Chondrocyte (in vitro differentiated cells): ENCODE data around the gene HOXB5. TPM values are rescaled to one million over a fixed set of nuclear protein-coding genes. Genes with fewer than 3 reads are reported as not detected.

ENCODE experiments used
- DNase-seq: peaks from one replicate; pipeline ENCODE4 v3.0.0; 2021; ENCODE audit warnings: mixed read lengths, low spot score
- H3K27ac Mint-ChIP-seq: one replicate; pipeline ENCODE4 v1.8.0; 2021; ENCODE audit warnings: mild to moderate bottlenecking, moderate library complexity, mixed read lengths; ENCODE audit not compliant: unreplicated experiment
- H3K27me3 Mint-ChIP-seq: 2 replicates; pipeline ENCODE4 v1.8.0; 2021; ENCODE audit warnings: low read depth, mixed read lengths
- H3K36me3 Mint-ChIP-seq: 2 replicates; pipeline ENCODE4 v1.8.0; 2021; ENCODE audit warnings: low read depth, mixed read lengths
- H3K4me1 Mint-ChIP-seq: 2 replicates; pipeline ENCODE4 v1.8.0; 2021; ENCODE audit warnings: low read depth, mild to moderate bottlenecking, mixed read lengths
- H3K4me3 Mint-ChIP-seq: one replicate; pipeline ENCODE4 v1.8.0; 2021; ENCODE audit warnings: mild to moderate bottlenecking, moderate library complexity, mixed read lengths; ENCODE audit not compliant: unreplicated experiment
- H3K9me3 Mint-ChIP-seq: 2 replicates; pipeline ENCODE4 v1.8.0; 2021; ENCODE audit warnings: low read depth, mixed read lengths
- total RNA-seq: library from RNA; stranded (reverse); gene quantifications from 3 replicates; pipeline ENCODE4 v1.2.1, GENCODE V29; 2021
- TF ChIP-seq, protein P1 (sequence below): fragments of 200-600 bp; sonication (generic); IDR thresholded peaks from 2 replicates; pipeline ENCODE4 v1.5.0; 2021; ENCODE audit warnings: antibody characterized with exemption, mild to moderate bottlenecking, moderate library complexity

The HOXB5 gene
- total RNA-seq, 1 donor from 2014 or later: not detected

DNA sequence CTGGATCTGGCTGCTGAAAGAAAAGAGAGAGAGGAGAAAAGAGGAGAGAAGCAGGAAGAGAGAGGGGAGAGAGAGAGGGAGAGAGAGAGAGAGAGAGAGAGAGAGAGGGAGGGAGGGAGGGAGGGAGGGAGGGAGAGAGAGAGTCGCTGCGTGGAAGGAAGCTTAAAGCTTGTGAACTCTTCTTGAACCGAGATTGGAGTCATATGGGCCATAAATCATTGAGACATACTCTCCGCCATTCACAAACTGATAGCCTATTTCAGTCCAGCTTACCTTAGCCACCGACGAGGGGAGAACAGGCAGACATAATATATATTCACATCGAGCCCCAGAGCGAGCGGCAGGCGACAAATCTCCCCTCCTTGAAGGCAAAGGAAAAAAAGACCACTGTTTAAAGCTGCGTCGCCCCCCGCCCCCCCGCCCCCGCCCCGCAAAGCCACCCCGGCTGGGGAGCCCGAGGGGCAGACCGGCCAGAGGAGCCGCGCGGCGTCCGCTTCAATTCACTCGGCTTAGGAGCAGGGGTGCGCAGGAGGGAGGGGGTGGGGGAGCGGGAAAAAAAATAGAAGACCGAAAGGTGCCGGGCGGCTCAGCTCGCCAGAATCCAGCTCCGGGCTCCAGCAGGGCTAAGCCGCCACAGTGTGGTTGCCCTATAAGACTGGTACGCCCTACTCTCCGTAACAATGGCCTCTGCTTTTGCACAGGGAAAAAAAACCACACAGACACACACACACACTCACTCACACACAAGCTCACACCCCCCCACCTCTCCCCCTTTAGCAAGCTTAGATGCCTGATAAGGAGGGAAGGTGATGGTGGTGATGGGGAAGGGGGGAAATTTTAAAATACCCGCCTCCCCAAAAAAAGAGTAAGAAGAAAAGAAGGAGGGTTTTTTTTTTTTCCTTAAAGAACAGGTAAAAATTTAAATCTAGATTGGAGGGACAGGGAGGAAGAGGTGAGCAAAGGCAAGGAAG, 38.0 kb downstream of the HOXB5 start:
- TF ChIP-seq, protein P1, sequence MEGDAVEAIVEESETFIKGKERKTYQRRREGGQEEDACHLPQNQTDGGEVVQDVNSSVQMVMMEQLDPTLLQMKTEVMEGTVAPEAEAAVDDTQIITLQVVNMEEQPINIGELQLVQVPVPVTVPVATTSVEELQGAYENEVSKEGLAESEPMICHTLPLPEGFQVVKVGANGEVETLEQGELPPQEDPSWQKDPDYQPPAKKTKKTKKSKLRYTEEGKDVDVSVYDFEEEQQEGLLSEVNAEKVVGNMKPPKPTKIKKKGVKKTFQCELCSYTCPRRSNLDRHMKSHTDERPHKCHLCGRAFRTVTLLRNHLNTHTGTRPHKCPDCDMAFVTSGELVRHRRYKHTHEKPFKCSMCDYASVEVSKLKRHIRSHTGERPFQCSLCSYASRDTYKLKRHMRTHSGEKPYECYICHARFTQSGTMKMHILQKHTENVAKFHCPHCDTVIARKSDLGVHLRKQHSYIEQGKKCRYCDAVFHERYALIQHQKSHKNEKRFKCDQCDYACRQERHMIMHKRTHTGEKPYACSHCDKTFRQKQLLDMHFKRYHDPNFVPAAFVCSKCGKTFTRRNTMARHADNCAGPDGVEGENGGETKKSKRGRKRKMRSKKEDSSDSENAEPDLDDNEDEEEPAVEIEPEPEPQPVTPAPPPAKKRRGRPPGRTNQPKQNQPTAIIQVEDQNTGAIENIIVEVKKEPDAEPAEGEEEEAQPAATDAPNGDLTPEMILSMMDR: no peak
- no peak for DNase-seq
- Mint-ChIP-seq H3K4me1 (peaks cover 10% of the 10 kb centered on the region), H3K27me3 (peaks cover 86% of the 10 kb centered on the region), H3K36me3 (no peaks in the 10 kb centered on the region), H3K4me3 (no peak overlapping the region), H3K27ac (no peak overlapping the region), H3K9me3 (no peaks in the 10 kb centered on the region)

DNA sequence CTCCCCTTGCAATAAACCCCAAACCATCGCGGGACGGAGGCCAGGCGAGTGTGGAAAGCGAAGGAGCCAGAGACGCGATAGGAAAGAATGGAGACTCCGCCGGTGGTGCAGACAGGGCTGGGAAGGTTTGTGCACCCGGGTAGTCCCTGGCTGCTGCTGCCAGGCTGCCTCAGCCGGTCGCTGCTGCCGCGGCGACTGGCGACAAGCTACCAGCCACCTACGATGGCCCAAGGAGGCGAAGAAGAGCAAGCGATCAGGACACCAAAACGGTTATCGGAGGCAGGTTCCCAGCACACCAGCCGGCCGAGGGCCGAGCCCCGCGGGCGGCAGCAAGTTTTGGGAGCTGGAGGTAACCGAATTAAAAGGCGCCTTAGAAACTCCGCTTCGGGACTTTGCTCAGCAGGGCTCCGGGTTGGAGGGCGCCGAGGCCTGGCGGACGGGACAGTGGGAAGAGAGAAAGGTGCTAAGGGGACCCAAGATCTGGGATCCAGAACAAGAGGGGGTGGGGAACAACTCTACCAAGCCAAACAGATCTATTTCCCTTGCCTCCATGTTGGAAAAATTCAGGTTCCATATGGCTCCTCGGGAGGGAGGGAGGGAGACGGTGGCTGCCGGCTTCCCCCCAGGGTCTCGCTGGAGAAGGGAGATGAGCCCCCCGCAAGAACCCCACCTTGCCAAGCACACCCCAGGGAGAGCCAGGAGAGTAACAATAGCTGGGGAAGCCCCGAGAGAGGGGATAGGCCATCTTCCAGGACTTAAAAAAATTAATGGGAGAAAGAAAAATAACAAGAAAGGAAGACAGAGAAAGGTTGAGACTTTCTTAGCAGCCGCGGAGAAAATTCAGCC, 38.9 kb downstream of the HOXB5 start:
- H3K27ac Mint-ChIP-seq: no peak overlapping the region
- H3K4me3 Mint-ChIP-seq: peak overlapping the region; percentile 47
- no peak for DNase-seq
- H3K4me1 Mint-ChIP-seq: peaks cover 10% of the 10 kb centered on the region
- peaks cover 84% of the 10 kb centered on the region for H3K27me3 Mint-ChIP-seq
- H3K9me3 Mint-ChIP-seq: no peaks in the 10 kb centered on the region
- H3K36me3 Mint-ChIP-seq: no peaks in the 10 kb centered on the region
- TF ChIP-seq, protein P1: no peak

DNA sequence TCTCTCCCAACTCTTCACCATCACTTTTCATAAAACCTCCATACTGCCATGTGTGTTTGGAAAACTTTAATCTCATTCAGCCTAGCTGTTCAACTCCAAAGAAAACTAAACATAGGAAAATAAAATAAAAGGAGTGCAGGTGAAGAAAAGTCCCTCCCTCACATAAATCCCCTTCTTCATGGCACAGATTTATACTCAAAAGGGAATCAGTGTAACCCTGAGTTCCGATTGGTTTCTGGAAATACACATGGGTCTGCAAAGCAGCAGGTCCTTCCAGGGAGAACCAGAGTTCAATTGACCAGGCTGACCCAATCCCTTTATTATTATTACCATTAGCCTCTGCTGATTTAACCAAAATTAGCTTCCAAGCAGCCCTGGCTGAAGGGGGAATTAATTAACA, 39.8 kb downstream of the HOXB5 start:
- TF ChIP-seq, protein P1: no peak
- Mint-ChIP-seq H3K27me3 (peaks cover 80% of the 10 kb centered on the region), H3K36me3 (no peaks in the 10 kb centered on the region), H3K4me3 (no peak overlapping the region), H3K9me3 (no peaks in the 10 kb centered on the region), H3K4me1 (peaks cover 10% of the 10 kb centered on the region), H3K27ac (no peak overlapping the region)
- DNase-seq: no peak

DNA sequence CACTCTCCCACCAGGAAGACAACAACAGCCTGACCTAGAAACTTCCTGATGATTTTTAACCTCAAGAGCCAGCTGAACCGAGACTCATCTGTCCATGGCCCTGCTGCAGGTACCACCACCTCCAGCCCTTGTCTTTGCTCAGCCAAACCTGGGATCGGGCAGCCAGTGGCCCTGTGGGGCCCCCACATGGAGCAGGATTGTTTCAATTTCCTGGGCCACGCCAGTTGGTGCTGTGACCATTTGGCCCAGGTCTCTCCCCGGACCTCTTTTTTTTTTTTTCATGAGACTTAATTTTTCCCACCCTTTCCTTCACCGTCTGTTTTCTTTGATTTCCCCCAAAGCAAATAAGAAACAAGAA, 40.4 kb downstream of the HOXB5 start:
- Mint-ChIP-seq H3K27ac (no peak overlapping the region), H3K9me3 (no peaks in the 10 kb centered on the region), H3K36me3 (no peaks in the 10 kb centered on the region), H3K4me1 (peaks cover 10% of the 10 kb centered on the region), H3K4me3 (no peak overlapping the region), H3K27me3 (peaks cover 77% of the 10 kb centered on the region)
- TF ChIP-seq, protein P1: no peak
- no peak for DNase-seq
